IMR-90 (cell line): ENCODE results near the gene ARHGAP18. TPM values are rescaled to one million over a fixed set of nuclear protein-coding genes. Genes with fewer than 3 reads are reported as not detected.

Experiments used
- ATAC-seq: fragments of 200-7000 bp; cut with Tn5 transposase; 2 replicates; pipeline ENCODE4 v1.9.1; 2020; ENCODE audit warnings: low read depth, mild to moderate bottlenecking, moderate library complexity
- BruUV-seq: library from RNA; stranded (reverse); fragments of 400-500 nt; replicated peaks from 2 replicates; lab custom pipeline; 2021; lab: Mats Ljungman, UMichigan
- CTCF ChIA-PET: fragments of 300-600 bp; formaldehyde crosslinking; extraction: SDS; loops from one replicate; lab custom pipeline; 2021; ENCODE audit warnings: antibody characterized with exemption; lab: Yijun Ruan, JAX
- POLR2A ChIA-PET: fragments of 300-600 bp; sonication (Branson Sonifier 250); formaldehyde crosslinking; loops from one replicate; lab custom pipeline; 2022; ENCODE audit warnings: antibody characterized with exemption; ENCODE audit not compliant: unreplicated experiment; lab: Charles Lee
- DNase-seq: peaks from one replicate; pipeline ENCODE4 v3.0.0; 2013
- H2AFZ ChIP-seq: replicated peaks from 2 replicates; pipeline ENCODE3; 2013; ENCODE audit warnings: low read length, mild to moderate bottlenecking; ENCODE audit not compliant: poor library complexity
- H2AK5ac ChIP-seq: 2 replicates; pipeline ENCODE4 v1.6.1; 2013; ENCODE audit warnings: low read depth, low read length, inconsistent platforms
- H2AK9ac ChIP-seq: replicated peaks from 2 replicates; pipeline ENCODE3; 2013; ENCODE audit warnings: mild to moderate bottlenecking, low read depth, low read length, moderate library complexity; ENCODE audit not compliant: poor library complexity
- H2BK120ac ChIP-seq: 2 replicates; pipeline ENCODE4 v1.6.1; 2013; ENCODE audit warnings: low read depth, low read length, inconsistent platforms
- H2BK15ac ChIP-seq: 3 replicates; pipeline ENCODE4 v1.6.1; 2013; ENCODE audit warnings: low read depth, low read length, inconsistent platforms
- H2BK20ac ChIP-seq: 2 replicates; pipeline ENCODE4 v1.6.1; 2013; ENCODE audit warnings: low read depth, mild to moderate bottlenecking, inconsistent platforms, low read length, moderate library complexity
- H2BK5ac ChIP-seq: 2 replicates; pipeline ENCODE4 v1.6.1; 2013; ENCODE audit warnings: mild to moderate bottlenecking, low read depth, low read length, inconsistent platforms; ENCODE audit not compliant: poor library complexity, severe bottlenecking
- H3K14ac ChIP-seq: replicated peaks from 2 replicates; pipeline ENCODE4 v1.6.1; 2013; ENCODE audit warnings: low read depth, low read length, inconsistent platforms
- H3K18ac ChIP-seq: 2 replicates; pipeline ENCODE4 v1.6.1; 2013; ENCODE audit warnings: low read depth, low read length, control low read depth
- H3K23ac ChIP-seq: 2 replicates; pipeline ENCODE4 v1.6.1; 2013; ENCODE audit warnings: low read depth, low read length, inconsistent platforms
- H3K27ac ChIP-seq: 2 replicates; pipeline ENCODE4 v1.5.1; 2013; ENCODE audit warnings: mild to moderate bottlenecking, control low read depth, low read length; ENCODE audit not compliant: insufficient read depth
- H3K27me3 ChIP-seq: 2 replicates; pipeline ENCODE4 v1.6.1; 2013; ENCODE audit warnings: low read length; ENCODE audit not compliant: control insufficient read depth, insufficient read depth
- H3K36me3 ChIP-seq: 2 replicates; pipeline ENCODE4 v1.6.1; 2013; ENCODE audit warnings: low read length, mixed read lengths; ENCODE audit not compliant: control insufficient read depth, insufficient read depth
- H3K4ac ChIP-seq: 2 replicates; pipeline ENCODE4 v1.6.1; 2013; ENCODE audit warnings: low read depth, low read length, inconsistent platforms
- H3K4me1 ChIP-seq: 2 replicates; pipeline ENCODE4 v1.6.1; 2013; ENCODE audit warnings: low read length, mixed read lengths; ENCODE audit not compliant: control insufficient read depth, insufficient read depth
- H3K4me2 ChIP-seq: 2 replicates; pipeline ENCODE4 v1.6.1; 2013; ENCODE audit warnings: low read depth, mild to moderate bottlenecking, control low read depth, low read length, moderate library complexity
- H3K4me3 ChIP-seq: 2 replicates; pipeline ENCODE4 v1.5.1; 2013; ENCODE audit warnings: low read depth, mild to moderate bottlenecking, control low read depth, low read length, moderate library complexity; ENCODE audit not compliant: insufficient read depth
- H3K56ac ChIP-seq: 2 replicates; pipeline ENCODE4 v1.6.1; 2013; ENCODE audit warnings: low read length, inconsistent platforms; ENCODE audit not compliant: insufficient read depth; ENCODE audit errors: extremely low read depth
- H3K79me1 ChIP-seq, 2 experiments: 2 replicates each; pipeline ENCODE4 v1.6.1; 2013; ENCODE audit warnings: low read length in 2 of 2, inconsistent platforms in 1 of 2, low read depth in 1 of 2
- H3K9ac ChIP-seq: 2 replicates; pipeline ENCODE4 v1.6.1; 2013; ENCODE audit warnings: low read depth, low read length, control low read depth
- H3K9me1 ChIP-seq: 2 replicates; pipeline ENCODE4 v1.6.1; 2013; ENCODE audit warnings: low read length, inconsistent platforms; ENCODE audit not compliant: insufficient read depth
- H3K9me3 ChIP-seq: 2 replicates; pipeline ENCODE4 v1.6.1; 2013; ENCODE audit warnings: low read length; ENCODE audit not compliant: control insufficient read depth, insufficient read depth
- H4K20me1 ChIP-seq: 2 replicates; pipeline ENCODE4 v1.6.1; 2013; ENCODE audit warnings: low read length, inconsistent platforms; ENCODE audit not compliant: insufficient read depth
- H4K5ac ChIP-seq: 2 replicates; pipeline ENCODE4 v1.6.1; 2013; ENCODE audit warnings: mild to moderate bottlenecking, low read depth, low read length, control low read depth
- H4K8ac ChIP-seq, 2 experiments: 2 replicates each; pipeline ENCODE4 v1.6.1; 2013; ENCODE audit warnings: low read depth in 2 of 2, low read length in 2 of 2, control low read depth in 1 of 2, inconsistent platforms in 1 of 2
- H4K91ac ChIP-seq: 2 replicates; pipeline ENCODE4 v1.6.1; 2013; ENCODE audit warnings: low read depth, low read length, inconsistent platforms; ENCODE audit not compliant: insufficient read depth
- BHLHE40 ChIP-seq: fragments of 150-350 bp; IDR thresholded peaks from 2 replicates; pipeline ENCODE4 v1.6.1; 2016; ENCODE audit warnings: mild to moderate bottlenecking, low read depth, low read length
- CEBPB ChIP-seq: IDR thresholded peaks from 2 replicates; pipeline ENCODE4 v1.6.1; 2012; ENCODE audit warnings: low read depth, low read length, improper control_type of control experiment
- FOS ChIP-seq: fragments of 150-350 bp; IDR thresholded peaks from 2 replicates; pipeline ENCODE4 v1.6.1; 2016; ENCODE audit warnings: low read depth, low read length
- MAZ ChIP-seq: IDR thresholded peaks from 2 replicates; pipeline ENCODE4 v1.6.1; 2012; ENCODE audit warnings: low read depth, mild to moderate bottlenecking, low read length, improper control_type of control experiment, moderate library complexity, borderline replicate concordance
- NFE2L2 ChIP-seq: fragments of 150-350 bp; IDR thresholded peaks from 2 replicates; pipeline ENCODE4 v1.6.1; 2016; ENCODE audit warnings: low read depth, mild to moderate bottlenecking, low read length
- POLR2A ChIP-seq: IDR thresholded peaks from 2 replicates; pipeline ENCODE4 v1.6.1; 2012; ENCODE audit warnings: mild to moderate bottlenecking, low read depth, low read length
- WGBS, 2 experiments: methylation state at CpG; one replicate each; pipeline versions ENCODE4 v1.1.5 to v1.1.7; 2013; ENCODE audit warnings: missing lambda C conversion rate in 2 of 2; ENCODE audit not compliant: insufficient read length in 1 of 2; ENCODE audit errors: extremely low coverage in 2 of 2; 5-methylcytosine and 5-hydroxymethylcytosine counted together
- dilution Hi-C: fragments of 300-500 bp; cut with HindIII; formaldehyde crosslinking; loops from one replicate; pipeline ENCODE4 v1.14.3; 2018; ENCODE audit warnings: low sequenced_read_pairs; ENCODE audit not compliant: unreplicated experiment
- in situ Hi-C: fragments of 300-500 bp; cut with MboI; formaldehyde crosslinking; loops from 3 replicates; pipeline ENCODE4 v1.14.3; 2019; ENCODE audit warnings: low sequenced_read_pairs, inconsistent platforms, mixed read lengths
- intact Hi-C: fragments of 100-400 bp; cut with micrococcal nuclease; formaldehyde crosslinking; loops from 2 replicates; pipeline ENCODE4 v1.10.0; 2022
- polyA plus RNA-seq, 3 experiments: library from polyadenylated mRNA; depleted of rRNA; stranded (reverse); fragments of >200 nt; gene quantifications; 2 replicates each; pipeline ENCODE4 v1.2.3, GENCODE V29; 2012; ENCODE audit warnings: low replicate concordance in 1 of 3
- total RNA-seq: library from RNA; depleted of rRNA; stranded (reverse); fragments of >200 nt; gene quantifications from 2 replicates; pipeline ENCODE4 v1.2.3, GENCODE V29; 2012
- TF ChIP-seq, protein P1 (sequence below): conservative IDR thresholded peaks from 2 replicates; pipeline ENCODE4 v1.5.1; 2012; ENCODE audit warnings: mild to moderate bottlenecking, low read depth, low read length, improper control_type of control experiment

ARHGAP18 gene
- total and polyA plus RNA-seq, 2 of the 4 experiments (the other 2 are of a cell fraction), result 6.2 to 17.0 TPM

DNA sequence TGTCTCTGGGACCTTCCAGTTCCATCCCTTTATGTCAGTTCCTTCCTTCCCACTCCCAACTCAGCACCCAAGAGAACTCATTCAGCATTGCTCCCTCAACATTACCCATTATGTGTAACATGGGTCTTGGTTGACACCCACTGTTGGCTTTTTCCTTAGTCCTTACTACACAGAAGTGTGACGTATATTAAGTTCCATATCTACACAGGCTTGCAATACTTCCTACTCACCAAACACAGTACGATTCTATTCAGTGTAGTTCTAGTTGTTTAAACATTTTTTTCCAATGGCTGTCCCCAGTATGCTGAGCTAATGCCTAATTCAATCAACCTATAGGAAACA is 37.7 kb downstream of the ARHGAP18 start (continued):
- TF ChIP-seq CEBPB (no peak), BHLHE40 (no peak), FOS (no peak), NFE2L2 (no peak)

DNA sequence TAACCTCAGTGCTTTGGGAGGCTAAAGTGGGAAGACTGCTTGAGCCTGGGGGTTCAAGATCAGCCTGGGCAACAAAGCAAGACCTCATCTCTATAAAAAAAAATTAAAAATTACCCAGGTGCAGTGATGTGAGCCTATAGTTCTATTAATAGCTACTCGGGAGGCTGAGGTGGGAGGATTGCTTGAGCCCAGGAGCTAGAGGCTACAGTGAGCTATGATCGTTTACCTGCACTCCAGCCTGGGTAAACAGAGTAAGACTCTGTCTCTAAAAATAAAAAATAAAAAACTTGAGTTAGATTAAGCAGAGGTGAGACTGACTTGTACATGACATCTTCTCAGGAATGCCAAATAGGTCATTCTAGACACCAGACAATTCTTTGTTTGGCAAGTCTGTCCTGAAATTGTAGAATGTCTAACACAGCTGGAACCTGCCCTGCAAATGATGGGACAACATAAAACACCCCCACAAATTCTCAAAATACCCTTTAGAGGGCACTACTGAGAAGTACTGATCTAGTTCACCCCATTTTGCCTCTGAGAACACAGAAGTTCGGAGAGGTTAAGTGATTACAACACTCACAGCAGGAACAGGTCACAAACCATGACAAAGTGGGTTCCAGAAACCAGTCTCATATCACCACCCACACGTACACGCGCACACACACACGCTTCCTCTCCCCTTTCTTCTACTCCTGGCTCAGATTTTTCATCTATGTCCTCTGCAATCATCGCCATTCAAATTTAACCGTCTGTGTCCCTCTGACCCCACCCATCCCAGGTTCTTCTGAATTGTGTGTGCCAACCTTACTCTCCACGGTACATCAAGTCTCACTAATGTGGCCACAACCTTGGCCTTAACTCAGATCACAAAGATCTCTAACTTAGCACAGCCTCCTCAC is 38.3 kb downstream of the ARHGAP18 start:
- peak overlapping the region; percentile 95 for H3K56ac ChIP-seq
- H3K9ac ChIP-seq, result no peak overlapping the region
- DNase-seq, result no peak
- no peak for ATAC-seq
- no TSS peak for BruUV-seq
- CTCF ChIA-PET, result no interaction called here
- peak overlapping the region; percentile 99 for H3K4ac ChIP-seq
- H4K5ac ChIP-seq, result peak overlapping the region; percentile 92
- H3K27me3 ChIP-seq, result no peaks in the 10 kb centered on the region
- H2AK5ac ChIP-seq, result peak overlapping the region; percentile 99
- H4K8ac ChIP-seq, result peak overlapping the region; percentile 95 to 99
- in situ Hi-C loops, result loop anchor here (5.0 kb wide), 1 partner anchor 74 kb away; no protein-coding TSS in a partner anchor
- peak overlapping the region; percentile 99 for H4K91ac ChIP-seq
- peaks cover 16% of the 10 kb centered on the region for H3K4me1 ChIP-seq
- H3K27ac ChIP-seq, result peak overlapping the region; percentile 95
- no peaks in the 10 kb centered on the region for H4K20me1 ChIP-seq
- H3K9me3 ChIP-seq, result no peaks in the 10 kb centered on the region
- TF ChIP-seq POLR2A, result no peak
- TF ChIP-seq, protein P1, sequence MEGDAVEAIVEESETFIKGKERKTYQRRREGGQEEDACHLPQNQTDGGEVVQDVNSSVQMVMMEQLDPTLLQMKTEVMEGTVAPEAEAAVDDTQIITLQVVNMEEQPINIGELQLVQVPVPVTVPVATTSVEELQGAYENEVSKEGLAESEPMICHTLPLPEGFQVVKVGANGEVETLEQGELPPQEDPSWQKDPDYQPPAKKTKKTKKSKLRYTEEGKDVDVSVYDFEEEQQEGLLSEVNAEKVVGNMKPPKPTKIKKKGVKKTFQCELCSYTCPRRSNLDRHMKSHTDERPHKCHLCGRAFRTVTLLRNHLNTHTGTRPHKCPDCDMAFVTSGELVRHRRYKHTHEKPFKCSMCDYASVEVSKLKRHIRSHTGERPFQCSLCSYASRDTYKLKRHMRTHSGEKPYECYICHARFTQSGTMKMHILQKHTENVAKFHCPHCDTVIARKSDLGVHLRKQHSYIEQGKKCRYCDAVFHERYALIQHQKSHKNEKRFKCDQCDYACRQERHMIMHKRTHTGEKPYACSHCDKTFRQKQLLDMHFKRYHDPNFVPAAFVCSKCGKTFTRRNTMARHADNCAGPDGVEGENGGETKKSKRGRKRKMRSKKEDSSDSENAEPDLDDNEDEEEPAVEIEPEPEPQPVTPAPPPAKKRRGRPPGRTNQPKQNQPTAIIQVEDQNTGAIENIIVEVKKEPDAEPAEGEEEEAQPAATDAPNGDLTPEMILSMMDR, result 0 out of 2 replicates have a peak, but pooled peaks have one; percentile 14
- no peak for TF ChIP-seq MAZ
- peaks cover 7% of the 10 kb centered on the region; the same call in 1 of the 2 replicates for H3K9me1 ChIP-seq
- intact Hi-C loops, result loop anchor here (5.0 kb wide), 1 partner anchor 351 kb away; no protein-coding TSS in a partner anchor
- peak overlapping the region; percentile 96 for H3K18ac ChIP-seq
- no peak overlapping the region for H3K4me2 ChIP-seq
- H3K14ac ChIP-seq, result peak overlapping the region; percentile 98
- WGBS, 2 experiments, result 92% methylated on average over 6 of the region's 10 CpGs; no CpG with 5 or more reads in 1 of the 2 experiments
- no peaks in the 10 kb centered on the region for H3K36me3 ChIP-seq
- POLR2A ChIA-PET, result interaction anchor here (1.2 kb wide), 1 partner anchor 13 kb away, joined by 3 read pairs; no protein-coding TSS in a partner anchor
- H2BK20ac ChIP-seq, result peak overlapping the region; percentile 99
- peak overlapping the region; percentile 91 for H3K23ac ChIP-seq
- dilution Hi-C loops, result no loop called here
- no peak overlapping the region for H2AFZ ChIP-seq
- H3K4me3 ChIP-seq, result no peak overlapping the region
- peak overlapping the region; percentile 50 for H2AK9ac ChIP-seq
- H2BK5ac ChIP-seq, result peak overlapping the region; percentile 92
- peak overlapping the region; percentile 99 for H2BK120ac ChIP-seq
- H3K79me1 ChIP-seq, result peaks cover 39 to 64% of the 10 kb centered on the region in 2 experiments
- peak overlapping the region; percentile 100 for H2BK15ac ChIP-seq
